VCaP (cell line): ENCODE data around the gene PLA2G7.
A peak's percentile ranks its signal among the peaks of the same experiment; 100 is the strongest.
"Not testable (repeated sequence)": the region's sequence is repeated elsewhere in the genome, so short reads cannot be mapped to it uniquely, and the experiment has no call there.

Experiments
- H3K27ac ChIP-seq: fragments of 450-650 bp; 2 replicates; pipeline ENCODE4 v1.5.1; 2017
- TF ChIP-seq, protein P1 (sequence below): fragments of 450-650 bp; conservative IDR thresholded peaks from 2 replicates; pipeline ENCODE4 v1.5.1; 2017; ENCODE audit warnings: mild to moderate bottlenecking, moderate library complexity

The PLA2G7 gene

DNA sequence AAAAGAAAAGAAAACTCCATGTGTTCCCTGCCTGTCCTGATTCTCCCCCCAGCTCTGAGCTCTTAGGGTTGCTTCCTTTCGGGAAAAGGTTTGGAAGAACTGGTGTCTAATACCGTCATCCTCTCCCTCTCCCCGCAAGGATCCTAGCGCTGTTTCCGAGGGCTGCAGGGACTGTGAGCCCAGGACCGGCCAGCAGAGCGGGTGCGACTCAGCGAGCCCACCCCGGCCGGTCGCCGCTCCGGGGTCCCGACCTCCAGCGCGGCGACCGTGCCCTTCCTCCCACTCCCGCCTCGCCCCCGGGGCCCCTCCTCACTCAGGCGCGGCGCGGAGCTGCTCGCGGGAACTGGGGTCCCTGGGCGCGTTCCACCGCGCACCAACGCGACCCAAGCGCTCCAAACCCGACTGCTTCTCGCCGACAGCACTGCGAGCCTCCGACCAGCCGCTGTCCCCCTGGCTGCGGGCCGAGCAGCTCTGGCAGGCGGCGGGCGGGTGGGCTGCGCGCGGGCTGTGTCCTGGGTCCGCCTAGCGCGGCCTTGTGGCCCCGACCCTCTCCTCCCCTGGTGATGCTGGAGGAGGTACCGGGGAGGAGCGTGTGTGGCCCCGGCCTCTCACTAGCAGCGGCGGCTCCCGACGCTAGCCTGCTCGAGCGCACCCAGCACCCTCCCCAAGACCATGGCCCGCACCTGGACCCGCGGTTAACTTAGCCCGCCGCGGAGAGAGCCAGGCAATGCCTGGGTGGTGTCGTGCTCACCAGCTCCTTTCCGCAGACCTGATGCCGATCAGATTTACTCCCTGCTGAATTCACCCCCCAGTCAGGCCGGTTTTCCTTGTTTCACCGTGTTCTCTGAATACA, at the start of gene PLA2G7:
TSS of gene PLA2G7 (minus strand) at position 509 of the 853 bp plus-strand sequence. CDS start 12,484 bp downstream, outside the sequence.
- TF ChIP-seq, protein P1, sequence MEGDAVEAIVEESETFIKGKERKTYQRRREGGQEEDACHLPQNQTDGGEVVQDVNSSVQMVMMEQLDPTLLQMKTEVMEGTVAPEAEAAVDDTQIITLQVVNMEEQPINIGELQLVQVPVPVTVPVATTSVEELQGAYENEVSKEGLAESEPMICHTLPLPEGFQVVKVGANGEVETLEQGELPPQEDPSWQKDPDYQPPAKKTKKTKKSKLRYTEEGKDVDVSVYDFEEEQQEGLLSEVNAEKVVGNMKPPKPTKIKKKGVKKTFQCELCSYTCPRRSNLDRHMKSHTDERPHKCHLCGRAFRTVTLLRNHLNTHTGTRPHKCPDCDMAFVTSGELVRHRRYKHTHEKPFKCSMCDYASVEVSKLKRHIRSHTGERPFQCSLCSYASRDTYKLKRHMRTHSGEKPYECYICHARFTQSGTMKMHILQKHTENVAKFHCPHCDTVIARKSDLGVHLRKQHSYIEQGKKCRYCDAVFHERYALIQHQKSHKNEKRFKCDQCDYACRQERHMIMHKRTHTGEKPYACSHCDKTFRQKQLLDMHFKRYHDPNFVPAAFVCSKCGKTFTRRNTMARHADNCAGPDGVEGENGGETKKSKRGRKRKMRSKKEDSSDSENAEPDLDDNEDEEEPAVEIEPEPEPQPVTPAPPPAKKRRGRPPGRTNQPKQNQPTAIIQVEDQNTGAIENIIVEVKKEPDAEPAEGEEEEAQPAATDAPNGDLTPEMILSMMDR = 0 out of 2 replicates have a peak, but pooled peaks have one; percentile 9
- H3K27ac ChIP-seq = peak within 1 kb of the TSS; percentile 90

DNA sequence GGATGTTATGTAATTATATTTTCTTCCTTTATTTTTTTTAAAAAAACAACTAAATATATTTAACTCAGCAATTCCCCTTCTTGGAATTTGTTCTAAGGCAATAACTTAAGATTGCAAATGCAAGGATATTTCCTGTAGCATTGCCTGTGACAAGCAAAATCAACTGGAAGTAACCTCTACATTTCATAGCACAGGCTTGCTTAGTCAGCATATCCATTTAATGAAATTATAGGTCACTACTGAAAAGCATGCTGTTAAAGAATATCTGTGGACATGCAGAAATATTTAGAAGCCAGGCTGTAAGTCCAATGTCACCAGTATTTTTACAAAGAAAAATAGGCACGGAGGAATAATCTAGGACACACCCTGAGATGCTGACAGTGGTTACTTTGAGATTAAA, 49.4 kb upstream of the PLA2G7 start:
- TF ChIP-seq, protein P1 = no peak

DNA sequence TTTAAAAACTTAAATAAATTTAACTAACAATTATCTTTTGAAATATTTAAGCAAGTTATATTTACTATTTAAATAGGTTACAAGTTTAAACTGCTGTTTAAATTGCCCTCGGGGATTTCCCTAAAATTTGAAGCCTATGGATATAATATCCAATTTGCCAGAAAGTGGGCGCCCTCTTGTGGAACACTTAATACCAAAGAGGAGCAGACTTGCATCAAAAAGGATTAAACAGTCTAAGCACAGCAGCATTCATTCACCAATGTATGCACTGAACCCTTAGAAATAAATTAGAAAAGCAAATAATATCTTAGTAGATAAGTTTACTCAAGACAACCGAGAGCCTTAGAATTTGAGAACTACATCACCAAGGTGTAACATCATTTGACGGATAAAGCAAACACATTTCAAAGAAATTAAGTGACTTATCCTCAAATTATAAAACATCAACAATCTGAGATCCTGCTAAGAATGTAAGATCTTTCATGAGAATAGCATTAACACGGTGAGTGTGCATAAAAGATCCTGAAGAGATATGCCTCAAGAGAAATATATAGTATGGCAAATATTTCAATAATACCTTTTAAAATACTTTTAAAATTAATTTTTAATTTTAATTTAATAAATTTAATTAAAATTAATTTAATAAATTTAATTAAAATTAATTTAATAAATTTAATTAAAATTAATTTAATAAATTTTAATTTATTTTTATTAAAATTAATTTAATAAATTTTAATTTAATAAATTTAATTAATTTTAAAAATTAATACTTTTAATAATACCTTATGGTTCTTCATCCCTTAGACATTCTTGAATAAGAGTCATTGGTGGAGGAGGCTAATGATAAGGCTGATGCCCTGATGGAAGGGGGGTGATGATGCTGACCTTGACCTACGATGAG, 46.6 kb upstream of the PLA2G7 start:
- no peak overlapping the region for H3K27ac ChIP-seq
- TF ChIP-seq, protein P1 = peak; percentile 79

More for the DNA sequence above, 49.4 kb upstream of the PLA2G7 start:
- H3K27ac ChIP-seq = no peak overlapping the region

DNA sequence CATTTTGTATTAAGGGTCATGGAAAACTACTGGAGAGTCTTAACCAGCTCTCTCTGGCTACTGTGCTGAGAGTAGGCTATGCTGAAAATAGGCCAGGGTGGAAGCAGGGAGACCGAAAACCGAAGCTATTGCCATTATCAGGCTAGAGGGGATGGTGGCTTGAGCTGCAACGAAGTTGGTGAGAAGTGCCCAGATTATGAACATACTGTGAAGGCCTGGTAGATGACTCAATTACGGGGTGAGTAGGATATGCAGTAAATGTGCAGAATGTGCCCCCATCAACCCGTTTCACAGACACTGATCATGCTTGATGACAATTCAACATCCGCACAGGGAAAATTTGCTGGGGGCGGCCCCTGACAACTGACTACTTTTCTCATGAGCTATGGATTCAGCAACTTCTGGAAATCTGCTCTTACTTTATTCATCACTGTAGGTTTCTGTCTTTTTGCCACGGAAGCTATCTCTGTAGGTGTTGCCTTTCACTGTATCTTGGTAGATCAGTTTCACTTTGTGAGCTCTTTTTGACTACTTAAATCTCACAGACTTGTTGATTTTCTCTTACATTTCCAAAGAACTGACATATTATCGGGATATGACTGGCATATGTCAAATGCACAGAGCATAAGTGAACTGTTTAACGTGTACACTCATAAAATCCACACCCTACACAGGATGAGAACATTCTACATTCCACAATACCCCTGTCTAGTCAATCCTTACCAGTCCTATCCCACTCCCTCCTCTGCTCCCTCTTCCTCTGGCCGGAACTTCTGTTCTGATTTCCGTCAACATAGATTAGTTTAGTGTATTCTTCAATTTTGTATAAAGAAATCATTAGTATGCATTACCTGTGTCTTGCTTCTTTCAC, 42.5 kb upstream of the PLA2G7 start:
- TF ChIP-seq, protein P1 = no peak
- no peak overlapping the region for H3K27ac ChIP-seq

DNA sequence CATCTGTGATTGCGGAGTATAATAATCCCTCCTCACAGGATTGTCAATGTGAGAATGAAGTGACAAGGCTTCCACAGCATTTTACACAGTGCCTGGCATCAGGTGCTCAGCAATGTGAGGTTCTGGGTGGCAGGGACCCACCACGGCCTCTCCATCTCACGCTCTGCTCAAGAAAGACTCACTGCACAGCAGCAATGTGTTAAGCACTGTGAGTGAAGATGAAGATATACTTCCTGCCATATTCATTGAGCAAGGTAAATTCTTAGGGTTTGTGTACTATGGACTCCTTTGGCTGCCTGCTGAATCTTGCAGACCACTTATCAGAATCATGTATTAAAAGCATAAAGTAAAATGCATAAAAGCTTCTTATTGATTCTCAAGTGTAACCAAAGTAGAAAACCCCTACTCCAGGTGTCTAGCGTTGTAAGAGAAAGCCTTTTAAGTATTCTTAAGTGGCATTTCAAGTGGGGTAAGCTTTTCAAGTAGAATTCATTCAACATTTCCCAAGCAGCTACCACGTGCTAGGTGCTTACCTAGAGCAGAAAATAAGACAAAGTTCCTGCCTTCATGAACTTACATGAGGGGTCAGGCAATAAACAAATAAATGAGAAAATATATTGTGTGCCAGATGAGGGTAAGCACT, 41.0 kb upstream of the PLA2G7 start:
- TF ChIP-seq, protein P1 = no peak
- H3K27ac ChIP-seq = no peak overlapping the region

DNA sequence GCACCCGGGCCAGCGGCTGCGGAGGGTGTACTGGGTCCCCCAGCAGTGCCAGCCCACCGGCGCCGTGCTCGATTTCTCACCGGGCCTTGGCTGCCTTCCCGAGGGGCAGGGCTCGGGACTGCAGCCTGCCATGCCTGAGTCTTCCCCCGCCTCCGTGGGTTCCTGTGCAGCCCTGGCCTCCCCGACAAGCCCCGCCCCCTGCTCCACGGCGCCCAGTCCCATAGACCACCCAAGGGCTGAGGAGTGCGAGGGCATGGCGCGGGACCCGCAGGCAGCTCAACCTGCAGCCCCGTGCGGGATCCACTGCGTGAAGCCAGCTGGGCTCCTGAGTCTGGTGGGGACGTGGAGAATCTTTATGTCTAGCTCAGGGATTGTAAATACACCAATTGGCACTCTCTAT, 39.6 kb upstream of the PLA2G7 start:
- H3K27ac ChIP-seq = not testable (repeated sequence)

DNA sequence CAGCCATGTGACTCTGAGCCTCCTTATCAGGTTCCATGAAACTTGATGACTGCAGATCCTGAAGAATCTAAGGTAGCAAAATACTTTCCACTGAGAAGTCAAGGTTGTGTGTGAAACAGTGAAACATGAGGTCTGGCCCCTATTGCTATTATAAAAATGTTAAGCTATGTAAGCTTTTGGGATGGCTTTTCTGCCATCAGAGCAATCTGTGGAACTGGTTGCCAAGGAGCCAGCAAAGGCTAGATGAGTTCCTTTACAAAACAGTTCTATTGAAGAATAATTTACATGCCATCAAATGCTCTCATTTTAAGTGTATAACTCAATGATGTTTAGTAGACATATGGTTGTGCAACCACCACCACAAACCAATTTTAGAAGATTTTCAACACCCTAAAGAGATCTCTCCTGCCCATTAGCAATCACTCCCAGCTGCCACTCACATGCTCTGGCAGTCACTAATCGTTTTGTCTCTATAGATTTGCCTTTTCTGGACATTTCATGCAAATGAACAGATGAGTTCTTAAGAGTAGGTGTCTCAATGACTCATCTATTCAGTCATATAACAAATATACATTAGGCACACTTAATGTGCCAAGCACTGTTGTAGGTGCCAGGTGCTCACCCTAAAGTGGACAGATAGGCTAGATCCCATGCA, 38.2 kb upstream of the PLA2G7 start:
- H3K27ac ChIP-seq = no peak overlapping the region
- TF ChIP-seq, protein P1 = no peak
